ENCODE data around the gene MYBPC1. TPM values are rescaled to one million over a fixed set of nuclear protein-coding genes. Genes with fewer than 3 reads are reported as not detected.

Gene MYBPC1
- total and polyA plus RNA-seq, 2 experiments from 2014 or later, result 0.18 TPM; not detected in 1

DNA sequence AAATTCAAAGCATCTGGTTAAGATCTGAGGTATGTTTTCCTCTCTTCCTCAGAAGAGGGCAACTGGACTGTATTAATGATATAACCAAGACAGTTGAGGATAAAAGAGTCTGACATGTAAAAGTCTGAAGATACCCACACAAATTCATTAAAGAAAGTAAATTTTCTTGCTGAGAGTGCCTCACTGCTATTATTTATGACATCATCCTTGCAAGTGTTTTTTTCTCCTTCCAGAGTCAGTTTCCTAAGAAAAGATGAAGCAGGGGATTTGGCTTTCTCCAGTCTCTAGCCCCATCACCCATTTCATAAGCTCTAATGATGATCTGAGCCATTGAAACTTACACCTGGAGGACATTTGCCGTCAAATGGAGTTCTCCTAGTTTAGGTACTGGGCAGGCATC is 21.0 kb upstream of the MYBPC1 start:
- Histone ChIP-seq H3K36me3 (ENCODE audit: insufficient read depth) (no peaks in the 10 kb centered on the region), H4K20me1 (replicated peaks; ENCODE audit: insufficient read depth) (no peaks in the 10 kb centered on the region), H3K27ac (ENCODE audit: low read depth) (no peak overlapping the region), H2AFZ (no peak overlapping the region; the same call in 1 of the 2 replicates), H3K27me3 (ENCODE audit: insufficient read depth) (no peaks in the 10 kb centered on the region), H3K4me2 (no peak overlapping the region), H3K79me2 (replicated peaks; ENCODE audit: insufficient read depth) (no peaks in the 10 kb centered on the region), H3K4me1 (ENCODE audit: insufficient read depth) (peaks cover 9% of the 10 kb centered on the region), H3F3A (replicated peaks; ENCODE audit: low read depth) (no peaks in the 10 kb centered on the region), H3K4me3 (no peak overlapping the region), H3K9me2 (ENCODE audit: insufficient read depth) (peaks cover 6% of the 10 kb centered on the region)
- Mint-ChIP-seq H3K4me1 (peaks cover 7% of the 10 kb centered on the region), H3K4me3 (no peak overlapping the region), H3K27me3 (ENCODE audit: insufficient read depth, low read depth, poor library complexity) (no peaks in the 10 kb centered on the region), H3K36me3 (ENCODE audit: low read depth) (no peaks in the 10 kb centered on the region), H3K9me3 (no peaks in the 10 kb centered on the region), H3K27ac (no peak overlapping the region)
- TF ChIP-seq STAT1 (IDR thresholded peaks at IDR 0.05; ENCODE audit: unreplicated experiment), result no peak
- TF ChIP-seq, protein P1, sequence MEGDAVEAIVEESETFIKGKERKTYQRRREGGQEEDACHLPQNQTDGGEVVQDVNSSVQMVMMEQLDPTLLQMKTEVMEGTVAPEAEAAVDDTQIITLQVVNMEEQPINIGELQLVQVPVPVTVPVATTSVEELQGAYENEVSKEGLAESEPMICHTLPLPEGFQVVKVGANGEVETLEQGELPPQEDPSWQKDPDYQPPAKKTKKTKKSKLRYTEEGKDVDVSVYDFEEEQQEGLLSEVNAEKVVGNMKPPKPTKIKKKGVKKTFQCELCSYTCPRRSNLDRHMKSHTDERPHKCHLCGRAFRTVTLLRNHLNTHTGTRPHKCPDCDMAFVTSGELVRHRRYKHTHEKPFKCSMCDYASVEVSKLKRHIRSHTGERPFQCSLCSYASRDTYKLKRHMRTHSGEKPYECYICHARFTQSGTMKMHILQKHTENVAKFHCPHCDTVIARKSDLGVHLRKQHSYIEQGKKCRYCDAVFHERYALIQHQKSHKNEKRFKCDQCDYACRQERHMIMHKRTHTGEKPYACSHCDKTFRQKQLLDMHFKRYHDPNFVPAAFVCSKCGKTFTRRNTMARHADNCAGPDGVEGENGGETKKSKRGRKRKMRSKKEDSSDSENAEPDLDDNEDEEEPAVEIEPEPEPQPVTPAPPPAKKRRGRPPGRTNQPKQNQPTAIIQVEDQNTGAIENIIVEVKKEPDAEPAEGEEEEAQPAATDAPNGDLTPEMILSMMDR (conservative IDR thresholded peaks at IDR 0.05; ENCODE audit: low read depth in 2 of 2), result no peak
- DNase-seq (ENCODE audit: low spot score), result no peak
- ATAC-seq, result no peak

DNA sequence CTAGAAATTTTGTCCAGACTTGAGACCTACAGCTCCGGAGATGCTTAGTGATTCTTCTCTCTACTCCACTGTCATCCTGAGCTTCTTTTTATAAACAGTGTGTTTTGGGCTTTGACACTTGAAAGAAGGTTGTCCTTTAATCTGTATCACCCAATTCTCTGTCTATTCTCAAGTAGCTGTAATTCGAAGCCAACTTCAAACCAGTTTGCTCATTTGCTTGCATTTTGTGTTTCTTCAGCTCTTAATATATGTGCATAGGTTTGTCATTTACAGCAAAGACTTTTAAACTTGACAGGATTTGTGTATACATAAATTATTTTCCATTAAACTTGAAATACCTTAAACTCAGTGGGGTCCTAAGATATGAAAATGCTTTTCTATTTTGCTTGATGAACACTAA is 16.4 kb upstream of the MYBPC1 start:
- TF ChIP-seq STAT1 (IDR thresholded peaks at IDR 0.05; ENCODE audit: unreplicated experiment), result no peak
- no peak for TF ChIP-seq ZNF331 (CRISPR knock-in tag; IDR thresholded peaks at IDR 0.05; ENCODE audit: low read depth)
- H3K4me3 ChIP-seq, result no peak overlapping the region
- H3K79me2 ChIP-seq (replicated peaks; ENCODE audit: insufficient read depth), result no peaks in the 10 kb centered on the region
- H3K4me1 ChIP-seq (ENCODE audit: insufficient read depth), result peaks cover 5% of the 10 kb centered on the region; the same call in 1 of the 2 replicates
- peaks cover 14% of the 10 kb centered on the region for H3K4me1 Mint-ChIP-seq
- no peaks in the 10 kb centered on the region for H3K9me3 Mint-ChIP-seq
- no peaks in the 10 kb centered on the region for H3K27me3 Mint-ChIP-seq (ENCODE audit: insufficient read depth, low read depth, poor library complexity)
- H3K27ac Mint-ChIP-seq, result no peak overlapping the region
- no peaks in the 10 kb centered on the region for H3F3A ChIP-seq (replicated peaks; ENCODE audit: low read depth)
- no peaks in the 10 kb centered on the region for H3K36me3 ChIP-seq (ENCODE audit: insufficient read depth)
- no peak for ATAC-seq
- H2AFZ ChIP-seq, result no peak overlapping the region
- H3K27me3 ChIP-seq (ENCODE audit: insufficient read depth), result no peaks in the 10 kb centered on the region
- no peak overlapping the region for H3K27ac ChIP-seq (ENCODE audit: low read depth)
- no peak overlapping the region for H3K4me3 Mint-ChIP-seq
- peaks cover 6% of the 10 kb centered on the region for H3K9me2 ChIP-seq (ENCODE audit: insufficient read depth)
- no peak for DNase-seq (ENCODE audit: low spot score)
- H3K4me2 ChIP-seq, result no peak overlapping the region
- no peaks in the 10 kb centered on the region for H4K20me1 ChIP-seq (replicated peaks; ENCODE audit: insufficient read depth)
- no peaks in the 10 kb centered on the region for H3K36me3 Mint-ChIP-seq (ENCODE audit: low read depth)

DNA sequence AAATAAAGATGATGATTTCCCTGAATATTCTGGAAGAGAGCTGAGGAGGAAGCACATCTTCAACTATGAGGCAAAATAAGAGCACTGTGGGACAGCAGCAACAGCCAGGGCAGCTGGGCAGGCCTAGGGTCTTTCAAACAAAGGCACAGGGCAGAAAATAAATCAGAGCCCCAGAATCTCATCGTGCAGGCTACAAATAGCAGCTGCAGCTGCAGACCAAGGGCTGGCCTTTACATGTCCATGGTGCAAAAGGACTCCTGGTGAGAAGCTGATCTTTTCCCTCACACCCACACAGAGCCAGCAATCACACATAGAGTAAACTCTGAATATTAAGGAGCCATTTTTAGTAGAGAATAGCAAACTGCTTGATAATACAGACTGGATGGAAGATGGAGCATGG is 13.6 kb upstream of the MYBPC1 start:
- H3F3A ChIP-seq (replicated peaks; ENCODE audit: low read depth), result no peaks in the 10 kb centered on the region
- Mint-ChIP-seq H3K27me3 (ENCODE audit: insufficient read depth, low read depth, poor library complexity) (no peaks in the 10 kb centered on the region), H3K4me1 (peaks cover 14% of the 10 kb centered on the region), H3K4me3 (no peak overlapping the region), H3K9me3 (no peaks in the 10 kb centered on the region), H3K36me3 (ENCODE audit: low read depth) (no peaks in the 10 kb centered on the region), H3K27ac (no peak overlapping the region)
- DNase-seq (ENCODE audit: low spot score), result no peak
- H3K27me3 ChIP-seq (ENCODE audit: insufficient read depth), result no peaks in the 10 kb centered on the region
- H4K20me1 ChIP-seq (replicated peaks; ENCODE audit: insufficient read depth), result no peaks in the 10 kb centered on the region
- no peak overlapping the region for H3K4me2 ChIP-seq
- no peak overlapping the region for H3K27ac ChIP-seq (ENCODE audit: low read depth)
- H3K4me1 ChIP-seq (ENCODE audit: insufficient read depth), result peaks cover 5% of the 10 kb centered on the region; the same call in 1 of the 2 replicates
- H2AFZ ChIP-seq, result peak overlapping the region; percentile 72; the same call in 1 of the 2 replicates
- H3K4me3 ChIP-seq, result no peak overlapping the region
- no peaks in the 10 kb centered on the region for H3K36me3 ChIP-seq (ENCODE audit: insufficient read depth)
- H3K9me2 ChIP-seq (ENCODE audit: insufficient read depth), result peaks cover 4% of the 10 kb centered on the region
- no peaks in the 10 kb centered on the region for H3K79me2 ChIP-seq (replicated peaks; ENCODE audit: insufficient read depth)
- peak; percentile 72 for ATAC-seq
- no peak for TF ChIP-seq ZNF331 (CRISPR knock-in tag; IDR thresholded peaks at IDR 0.05; ENCODE audit: low read depth)
- TF ChIP-seq, protein P2, sequence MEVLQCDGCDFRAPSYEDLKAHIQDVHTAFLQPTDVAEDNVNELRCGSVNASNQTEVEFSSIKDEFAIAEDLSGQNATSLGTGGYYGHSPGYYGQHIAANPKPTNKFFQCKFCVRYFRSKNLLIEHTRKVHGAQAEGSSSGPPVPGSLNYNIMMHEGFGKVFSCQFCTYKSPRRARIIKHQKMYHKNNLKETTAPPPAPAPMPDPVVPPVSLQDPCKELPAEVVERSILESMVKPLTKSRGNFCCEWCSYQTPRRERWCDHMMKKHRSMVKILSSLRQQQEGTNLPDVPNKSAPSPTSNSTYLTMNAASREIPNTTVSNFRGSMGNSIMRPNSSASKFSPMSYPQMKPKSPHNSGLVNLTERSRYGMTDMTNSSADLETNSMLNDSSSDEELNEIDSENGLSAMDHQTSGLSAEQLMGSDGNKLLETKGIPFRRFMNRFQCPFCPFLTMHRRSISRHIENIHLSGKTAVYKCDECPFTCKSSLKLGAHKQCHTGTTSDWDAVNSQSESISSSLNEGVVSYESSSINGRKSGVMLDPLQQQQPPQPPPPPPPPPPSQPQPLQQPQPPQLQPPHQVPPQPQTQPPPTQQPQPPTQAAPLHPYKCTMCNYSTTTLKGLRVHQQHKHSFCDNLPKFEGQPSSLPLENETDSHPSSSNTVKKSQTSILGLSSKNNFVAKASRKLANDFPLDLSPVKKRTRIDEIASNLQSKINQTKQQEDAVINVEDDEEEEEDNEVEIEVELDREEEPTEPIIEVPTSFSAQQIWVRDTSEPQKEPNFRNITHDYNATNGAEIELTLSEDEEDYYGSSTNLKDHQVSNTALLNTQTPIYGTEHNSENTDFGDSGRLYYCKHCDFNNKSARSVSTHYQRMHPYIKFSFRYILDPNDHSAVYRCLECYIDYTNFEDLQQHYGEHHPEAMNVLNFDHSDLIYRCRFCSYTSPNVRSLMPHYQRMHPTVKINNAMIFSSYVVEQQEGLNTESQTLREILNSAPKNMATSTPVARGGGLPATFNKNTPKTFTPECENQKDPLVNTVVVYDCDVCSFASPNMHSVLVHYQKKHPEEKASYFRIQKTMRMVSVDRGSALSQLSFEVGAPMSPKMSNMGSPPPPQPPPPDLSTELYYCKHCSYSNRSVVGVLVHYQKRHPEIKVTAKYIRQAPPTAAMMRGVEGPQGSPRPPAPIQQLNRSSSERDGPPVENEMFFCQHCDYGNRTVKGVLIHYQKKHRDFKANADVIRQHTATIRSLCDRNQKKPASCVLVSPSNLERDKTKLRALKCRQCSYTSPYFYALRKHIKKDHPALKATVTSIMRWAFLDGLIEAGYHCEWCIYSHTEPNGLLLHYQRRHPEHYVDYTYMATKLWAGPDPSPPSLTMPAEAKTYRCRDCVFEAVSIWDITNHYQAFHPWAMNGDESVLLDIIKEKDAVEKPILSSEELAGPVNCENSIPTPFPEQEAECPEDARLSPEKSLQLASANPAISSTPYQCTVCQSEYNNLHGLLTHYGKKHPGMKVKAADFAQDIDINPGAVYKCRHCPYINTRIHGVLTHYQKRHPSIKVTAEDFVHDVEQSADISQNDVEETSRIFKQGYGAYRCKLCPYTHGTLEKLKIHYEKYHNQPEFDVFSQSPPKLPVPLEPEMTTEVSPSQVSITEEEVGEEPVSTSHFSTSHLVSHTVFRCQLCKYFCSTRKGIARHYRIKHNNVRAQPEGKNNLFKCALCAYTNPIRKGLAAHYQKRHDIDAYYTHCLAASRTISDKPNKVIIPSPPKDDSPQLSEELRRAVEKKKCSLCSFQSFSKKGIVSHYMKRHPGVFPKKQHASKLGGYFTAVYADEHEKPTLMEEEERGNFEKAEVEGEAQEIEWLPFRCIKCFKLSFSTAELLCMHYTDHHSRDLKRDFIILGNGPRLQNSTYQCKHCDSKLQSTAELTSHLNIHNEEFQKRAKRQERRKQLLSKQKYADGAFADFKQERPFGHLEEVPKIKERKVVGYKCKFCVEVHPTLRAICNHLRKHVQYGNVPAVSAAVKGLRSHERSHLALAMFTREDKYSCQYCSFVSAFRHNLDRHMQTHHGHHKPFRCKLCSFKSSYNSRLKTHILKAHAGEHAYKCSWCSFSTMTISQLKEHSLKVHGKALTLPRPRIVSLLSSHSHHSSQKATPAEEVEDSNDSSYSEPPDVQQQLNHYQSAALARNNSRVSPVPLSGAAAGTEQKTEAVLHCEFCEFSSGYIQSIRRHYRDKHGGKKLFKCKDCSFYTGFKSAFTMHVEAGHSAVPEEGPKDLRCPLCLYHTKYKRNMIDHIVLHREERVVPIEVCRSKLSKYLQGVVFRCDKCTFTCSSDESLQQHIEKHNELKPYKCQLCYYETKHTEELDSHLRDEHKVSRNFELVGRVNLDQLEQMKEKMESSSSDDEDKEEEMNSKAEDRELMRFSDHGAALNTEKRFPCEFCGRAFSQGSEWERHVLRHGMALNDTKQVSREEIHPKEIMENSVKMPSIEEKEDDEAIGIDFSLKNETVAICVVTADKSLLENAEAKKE (CRISPR knock-in tag; IDR thresholded peaks at IDR 0.05), result no peak
- TF ChIP-seq EZH2 (IDR thresholded peaks at IDR 0.05; ENCODE audit: low read depth, unreplicated experiment), result no peak
- TF ChIP-seq ZNF114 (CRISPR knock-in tag; IDR thresholded peaks at IDR 0.05), result no peak
- no peak for TF ChIP-seq STAT1 (IDR thresholded peaks at IDR 0.05; ENCODE audit: unreplicated experiment)

Data from GM23338 (cell line).